Activated CD4-positive, alpha-beta T cell treated with anti-CD3 and anti-CD28 coated beads, Interleukin-2, Interleukin-6, amounts not matched to agents 100 ng/mL and 50 ng/mL, durations not matched to agents 16 hours and 8 hours (primary cell): ENCODE data around the gene PCSK1N.
"Not testable (repeated sequence)": the region's sequence is repeated elsewhere in the genome, so short reads cannot be mapped to it uniquely, and the experiment has no call there.

ENCODE experiments used
- DNase-seq: peaks from one replicate; pipeline ENCODE4 v3.0.0-alpha.2; 2020

The PCSK1N gene

DNA sequence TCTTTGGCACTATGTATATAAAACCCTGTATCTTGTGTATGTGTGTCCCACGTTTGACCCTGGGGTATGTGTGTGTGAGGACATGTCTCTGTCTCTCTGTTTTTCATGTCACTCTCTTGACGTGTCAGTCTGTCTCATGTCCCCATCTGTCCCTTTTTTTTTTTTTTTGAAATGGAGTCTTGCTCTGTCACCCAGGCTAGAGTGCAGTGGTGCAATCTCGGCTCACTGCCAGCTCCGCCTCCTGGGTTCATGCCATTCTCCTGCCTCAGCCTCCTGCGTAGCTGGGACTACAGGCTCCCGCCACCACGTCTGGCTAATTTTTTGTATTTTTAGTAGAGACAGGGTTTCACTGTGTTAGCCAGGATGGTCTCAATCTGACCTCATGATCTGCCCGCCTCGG is 16.0 kb downstream of the PCSK1N start:
- not testable (repeated sequence) for DNase-seq

DNA sequence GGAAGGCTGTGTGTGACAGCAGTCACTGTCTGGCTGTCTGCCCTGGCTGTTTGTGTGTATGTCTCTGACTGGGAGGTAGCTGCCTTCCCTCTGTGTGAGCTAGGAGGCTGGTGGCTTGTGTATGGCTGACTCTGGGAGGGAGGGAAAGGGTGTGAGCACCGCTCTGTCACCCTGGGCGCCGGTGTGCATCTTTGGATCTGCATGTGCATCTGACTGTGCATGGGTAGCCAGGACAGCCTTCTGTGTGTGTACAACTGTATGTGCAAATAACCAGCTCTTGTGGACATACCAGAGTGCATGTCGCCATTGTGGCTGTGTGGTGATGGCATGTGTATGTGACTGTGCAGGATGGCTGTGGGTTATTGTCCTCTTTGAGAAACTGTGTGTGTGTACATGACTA is 16.5 kb downstream of the PCSK1N start:
- DNase-seq = no peak

DNA sequence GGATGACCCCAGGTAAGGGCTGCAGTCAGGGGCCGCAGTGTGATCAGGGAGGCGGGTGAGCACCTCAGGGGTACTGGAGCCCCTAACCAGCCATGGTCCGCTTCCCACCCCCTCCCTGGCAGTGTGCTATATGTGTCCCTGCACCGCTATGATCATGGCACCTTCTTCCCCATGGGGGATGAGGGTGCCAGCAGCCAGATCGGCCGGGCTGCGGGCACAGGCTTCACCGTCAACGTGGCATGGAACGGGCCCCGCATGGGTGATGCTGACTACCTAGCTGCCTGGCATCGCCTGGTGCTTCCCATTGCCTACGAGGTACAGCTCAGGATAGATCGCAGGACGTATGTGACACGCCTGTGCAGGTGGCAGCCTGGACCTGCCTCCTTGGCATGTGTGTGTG is 17.3 kb downstream of the PCSK1N start:
- DNase-seq = no peak

DNA sequence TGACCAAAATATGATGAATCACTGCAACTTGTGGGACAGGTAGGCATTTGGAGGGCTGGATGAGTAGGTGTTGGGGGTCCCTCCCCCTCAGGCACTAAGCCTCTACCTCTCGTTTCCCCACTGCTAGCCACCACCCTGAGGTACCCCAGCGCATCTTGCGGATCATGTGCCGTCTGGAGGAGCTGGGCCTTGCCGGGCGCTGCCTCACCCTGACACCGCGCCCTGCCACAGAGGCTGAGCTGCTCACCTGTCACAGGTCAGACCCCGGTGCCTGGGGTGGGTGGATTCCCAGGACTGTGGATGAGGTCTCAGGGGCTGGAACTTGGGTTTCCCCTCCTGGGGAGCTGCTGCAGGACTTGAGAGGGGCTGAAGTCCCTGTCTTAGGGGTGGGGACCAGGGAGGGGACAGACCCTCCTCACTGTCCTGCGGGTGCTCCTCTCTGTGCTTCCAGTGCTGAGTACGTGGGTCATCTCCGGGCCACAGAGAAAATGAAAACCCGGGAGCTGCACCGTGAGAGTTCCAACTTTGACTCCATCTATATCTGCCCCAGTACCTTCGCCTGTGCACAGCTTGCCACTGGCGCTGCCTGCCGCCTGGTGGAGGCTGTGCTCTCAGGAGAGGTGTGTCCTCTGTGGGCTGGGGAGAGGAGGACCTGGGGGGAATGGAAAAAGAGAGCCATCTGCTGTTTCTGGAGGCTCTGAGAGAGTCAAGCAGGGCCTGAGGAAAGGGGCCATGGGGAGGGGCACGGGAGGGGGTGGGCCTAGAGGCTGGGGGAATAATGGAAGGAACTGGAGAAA is 19.2 kb downstream of the PCSK1N start:
- DNase-seq = no peak

GRCh38 chrX:48815266-48815665 is 20.1 kb downstream of the PCSK1N start:
- DNase-seq = no peak

GRCh38 chrX:48814722-48815121 is 20.7 kb downstream of the PCSK1N start:
- no peak for DNase-seq

DNA sequence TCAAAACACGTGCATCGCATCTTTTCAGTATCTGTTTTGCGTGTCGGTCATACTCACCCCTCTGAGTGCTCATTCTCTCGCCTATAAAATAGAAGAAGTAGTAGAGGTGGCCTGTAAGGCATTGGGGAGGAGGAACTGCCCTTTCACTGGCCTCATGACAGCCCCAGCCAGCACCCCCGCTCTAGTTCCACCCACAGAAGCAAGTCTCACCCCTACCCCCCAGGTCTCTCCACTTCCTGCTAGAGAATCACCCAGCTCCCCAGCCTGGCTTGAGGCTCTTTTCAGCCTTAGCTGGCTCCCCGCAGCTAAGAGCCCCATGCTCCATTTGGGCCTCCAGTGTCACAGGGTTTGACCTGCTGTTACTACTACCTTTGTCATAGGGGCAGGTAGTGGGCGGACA is 21.8 kb downstream of the PCSK1N start:
- no peak for DNase-seq

DNA sequence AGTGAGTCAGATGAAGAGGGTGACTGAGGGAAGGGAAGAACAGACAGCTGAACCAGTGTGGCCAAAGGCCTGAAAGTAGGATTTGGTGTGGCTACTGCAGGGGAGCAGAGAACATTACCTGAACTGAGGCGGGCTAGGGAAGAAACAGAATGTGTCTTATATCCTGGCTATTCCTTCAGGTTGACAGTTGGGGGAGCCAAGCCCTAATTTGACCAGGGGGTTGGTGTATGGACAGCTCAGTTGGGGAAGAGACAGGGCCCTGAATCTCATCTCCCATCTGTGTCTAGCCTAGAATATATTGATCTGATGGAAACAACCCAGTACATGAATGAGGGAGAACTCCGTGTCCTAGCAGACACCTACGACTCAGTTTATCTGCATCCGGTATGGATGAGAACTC is 29.3 kb downstream of the PCSK1N start:
- no peak for DNase-seq

- DNase-seq = no peak
These were observed 32.6 kb downstream of the PCSK1N start for GRCh38 chrX:48802905-48803200.

- peak; percentile 81 for DNase-seq
These were observed 33.1 kb downstream of the PCSK1N start for GRCh38 chrX:48802089-48802904.

DNA sequence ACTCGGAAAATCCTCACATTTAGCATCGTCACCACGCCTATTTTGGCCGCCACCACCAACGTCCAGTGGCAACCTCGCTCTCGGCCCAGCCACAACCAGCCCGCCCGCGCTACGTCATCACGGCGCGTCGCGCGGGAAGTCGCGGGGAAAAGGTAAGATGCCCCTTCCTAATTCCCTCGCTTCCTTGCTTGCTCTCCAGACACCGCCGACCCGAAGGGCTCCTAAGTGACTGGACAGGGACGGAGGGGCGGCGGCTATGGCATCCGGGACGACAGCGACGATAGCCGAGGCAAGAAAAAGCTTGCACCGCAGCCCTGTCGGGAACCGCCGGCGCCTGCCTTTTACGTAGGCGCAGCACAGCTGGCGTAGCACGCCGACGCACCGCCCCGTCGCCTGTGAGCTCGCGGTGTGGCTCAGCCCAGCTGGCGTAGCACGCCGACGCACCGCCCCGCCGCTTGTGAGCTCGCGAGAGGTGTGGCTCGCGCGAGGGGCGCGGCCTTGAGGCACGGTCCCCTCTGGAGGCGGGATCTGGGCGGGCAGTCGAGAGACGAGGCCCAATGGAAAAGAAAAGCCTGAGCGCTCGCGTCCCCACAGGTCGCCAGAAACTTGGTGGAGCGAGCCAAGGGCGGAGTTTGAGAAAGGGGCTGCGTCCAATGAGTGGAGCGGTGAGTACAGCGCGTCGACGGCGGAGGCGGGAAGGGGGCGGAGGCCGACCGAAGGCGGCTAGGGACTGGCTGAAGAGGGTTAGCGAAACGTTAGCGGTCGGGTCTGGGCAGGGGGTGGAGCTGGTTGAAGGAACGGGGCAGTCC is 33.9 kb downstream of the PCSK1N start, which contains the start of gene HDAC6:
TSS of gene HDAC6 (plus strand) at position 788 of the 809 bp plus-strand sequence. CDS start 626 bp downstream, outside the sequence.
- DNase-seq = peak; percentile 96

GRCh38 chrX:48800574-48801279 is 34.7 kb downstream of the PCSK1N start:
- no peak for DNase-seq

GRCh38 chrX:48798318-48798717 is 37.1 kb downstream of the PCSK1N start:
- DNase-seq = no peak

- no peak for DNase-seq
These were observed 40.4 kb downstream of the PCSK1N start for GRCh38 chrX:48794911-48795515.

DNA sequence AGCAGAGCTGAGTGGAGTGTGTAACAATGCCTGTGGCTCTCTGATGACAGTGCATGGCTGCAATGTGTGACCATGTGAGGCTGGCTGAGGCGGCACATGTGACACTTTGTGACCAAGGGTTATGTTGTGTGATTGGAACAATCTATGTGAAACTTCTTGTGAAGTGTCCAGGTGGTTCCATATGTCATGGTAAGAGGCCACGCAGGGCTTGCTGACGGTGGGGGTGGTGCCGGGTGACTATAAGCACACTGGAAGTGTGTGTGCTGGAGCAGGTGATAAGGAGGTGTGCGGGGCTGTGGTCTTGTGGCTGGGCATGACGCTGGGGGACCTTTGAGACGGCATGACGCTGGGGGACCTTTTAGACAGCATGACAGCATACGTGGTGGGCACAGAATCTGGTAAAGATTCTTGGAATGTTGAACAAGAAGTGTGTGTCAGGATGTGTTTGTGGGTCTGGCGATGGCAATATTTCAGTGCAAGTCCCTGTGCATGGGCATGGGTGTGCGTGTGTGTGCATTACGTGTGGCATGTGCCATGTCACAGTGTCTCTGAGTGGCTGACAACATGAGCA is 41.0 kb downstream of the PCSK1N start:
- DNase-seq = no peak

DNA sequence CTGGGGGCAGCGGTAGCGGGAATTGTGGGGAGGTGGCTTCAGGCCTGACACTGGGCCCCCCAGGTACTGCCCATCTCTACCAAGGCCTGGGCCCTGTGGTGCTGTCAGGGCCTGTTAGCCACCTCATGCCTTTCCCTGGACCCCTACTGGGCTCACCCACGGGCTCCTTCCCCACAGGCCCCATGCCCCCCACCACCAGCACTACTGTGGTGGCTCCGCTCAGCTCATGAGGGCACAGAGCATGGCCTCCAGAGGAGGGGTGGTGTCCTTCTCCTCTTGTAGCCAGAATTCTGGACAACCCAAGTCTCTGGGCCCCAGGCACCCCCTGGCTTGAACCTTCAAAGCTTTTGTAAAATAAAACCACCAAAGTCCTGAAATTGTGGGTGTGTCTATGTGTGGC is 41.5 kb downstream of the PCSK1N start:
- DNase-seq = no peak

DNA sequence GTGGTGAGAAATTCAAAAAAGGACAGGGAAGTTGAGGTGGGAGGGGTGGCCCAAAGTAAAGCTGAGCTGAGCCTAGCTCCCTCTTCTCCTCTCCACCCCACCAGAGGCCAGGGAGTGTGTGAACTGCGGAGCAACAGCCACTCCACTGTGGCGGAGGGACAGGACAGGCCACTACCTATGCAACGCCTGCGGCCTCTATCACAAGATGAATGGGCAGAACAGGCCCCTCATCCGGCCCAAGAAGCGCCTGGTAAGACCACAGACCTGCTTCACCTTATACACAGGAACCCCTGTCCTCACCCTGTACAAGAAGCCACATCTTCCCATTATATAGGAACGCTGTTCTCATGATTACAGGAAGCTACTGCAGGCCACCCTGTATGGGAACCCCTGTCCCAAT is 43.2 kb downstream of the PCSK1N start:
- no peak for DNase-seq

DNA sequence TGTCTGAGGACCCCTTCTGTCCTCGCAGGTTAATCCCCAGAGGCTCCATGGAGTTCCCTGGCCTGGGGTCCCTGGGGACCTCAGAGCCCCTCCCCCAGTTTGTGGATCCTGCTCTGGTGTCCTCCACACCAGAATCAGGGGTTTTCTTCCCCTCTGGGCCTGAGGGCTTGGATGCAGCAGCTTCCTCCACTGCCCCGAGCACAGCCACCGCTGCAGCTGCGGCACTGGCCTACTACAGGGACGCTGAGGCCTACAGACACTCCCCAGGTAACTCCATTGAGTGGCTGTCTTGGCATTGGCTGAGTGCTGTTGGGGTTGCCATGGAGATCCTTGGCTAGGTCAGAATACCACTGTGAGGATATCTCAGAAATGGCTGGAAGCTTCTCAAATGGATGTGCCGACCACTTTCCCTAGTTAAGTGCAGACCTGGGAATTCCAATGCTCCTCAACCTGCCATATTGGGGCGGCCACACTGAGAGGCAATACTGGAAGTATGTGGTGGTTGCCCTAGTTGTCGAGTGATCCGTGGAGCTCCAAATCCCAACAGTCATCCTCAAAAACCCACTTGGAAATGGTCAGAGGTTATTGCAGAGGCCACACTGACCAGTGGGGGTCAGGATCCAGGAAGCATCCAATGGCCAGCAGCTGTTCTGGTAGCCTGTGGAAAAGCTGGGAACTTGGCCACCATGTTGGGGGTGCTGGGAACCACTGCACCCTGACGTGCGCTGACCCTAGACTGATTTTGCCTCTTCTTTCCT is 44.2 kb downstream of the PCSK1N start:
- DNase-seq = no peak

DNA sequence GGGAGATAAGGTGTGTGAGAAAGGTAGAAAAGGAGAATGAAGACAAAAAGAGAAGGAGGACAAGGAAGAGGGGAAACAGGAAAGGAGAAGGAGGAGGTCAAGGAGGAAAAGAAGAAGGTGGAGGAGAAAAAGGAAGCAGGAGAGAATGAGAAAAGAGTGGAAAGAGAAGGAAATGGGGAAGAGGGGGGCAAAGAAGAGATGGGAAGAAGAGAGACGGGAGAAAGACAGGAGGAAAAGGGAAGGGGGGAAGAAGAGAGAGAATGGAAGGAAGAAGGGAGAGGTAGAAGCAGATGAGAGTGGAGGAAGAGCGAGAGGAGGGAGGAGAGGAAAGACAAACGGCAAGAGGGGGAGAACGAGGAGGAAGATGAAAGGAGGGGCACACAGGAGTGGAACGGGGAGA is 44.9 kb downstream of the PCSK1N start:
- no peak for DNase-seq

DNA sequence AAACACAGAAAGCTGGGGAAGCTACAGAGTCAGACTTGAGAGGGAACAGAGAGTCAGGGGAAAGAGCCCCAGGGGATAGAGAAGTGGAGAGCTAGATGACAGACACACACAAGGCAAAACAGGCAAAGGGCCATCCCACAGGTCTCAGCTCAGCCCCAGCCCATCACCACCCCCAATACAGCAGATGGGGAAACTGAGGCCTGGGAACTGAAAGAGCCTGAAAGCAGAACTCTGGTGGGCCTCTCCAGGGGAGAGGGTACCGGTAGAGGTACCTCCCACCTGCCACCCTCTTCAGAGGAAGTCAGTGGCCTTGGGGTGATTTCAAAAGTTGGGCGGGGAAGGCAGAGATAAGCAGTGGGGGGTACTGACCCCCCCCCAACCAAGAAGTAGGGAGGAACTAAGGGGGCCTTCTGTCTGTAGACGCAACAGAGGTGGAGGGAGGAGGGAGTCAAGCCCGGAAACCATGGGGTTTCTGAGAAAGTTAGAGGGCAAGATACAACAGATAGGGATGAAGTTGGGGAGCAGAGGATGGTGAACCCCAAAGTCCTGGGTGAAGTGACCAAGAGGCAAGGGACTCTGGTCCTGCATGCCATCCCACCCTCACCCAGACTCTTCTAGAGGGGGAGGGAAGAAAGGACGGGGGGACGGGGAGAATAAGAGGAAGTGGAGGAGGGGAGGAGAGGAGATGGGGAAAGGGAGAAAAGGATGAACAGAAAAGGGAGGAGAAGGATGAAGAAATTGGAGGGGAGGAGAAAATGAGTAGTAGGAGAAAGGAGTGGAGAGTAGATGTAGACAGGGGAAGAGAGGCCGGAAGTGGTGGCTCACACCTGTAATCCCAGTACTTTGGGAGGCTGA is 45.8 kb downstream of the PCSK1N start:
- no peak for DNase-seq
